SK-N-SH treated with all-trans-retinoic acid at 6 μM for 48 hours (cell line): Measurements from ENCODE around the gene DLK1.

ENCODE experiments used
- GLIS3 ChIP-seq: fragments of 250-450 bp; sonication (Bioruptor Pico); IDR thresholded peaks from 2 replicates; pipeline ENCODE4 v1.5.0; 2020; ENCODE audit warnings: mild to moderate bottlenecking, moderate library complexity
- RARB ChIP-seq: fragments of 250-450 bp; sonication (Bioruptor Pico); IDR thresholded peaks from 2 replicates; pipeline ENCODE4 v1.8.0; 2021; ENCODE audit warnings: mild to moderate bottlenecking, moderate library complexity
- ZFP30 ChIP-seq: fragments of 450-650 bp; formaldehyde crosslinking; IDR thresholded peaks from 2 replicates; pipeline ENCODE4 v1.5.0; 2022; ENCODE audit warnings: mild to moderate bottlenecking, moderate library complexity
- TF ChIP-seq, protein P1 (sequence below): fragments of 250-450 bp; sonication (Bioruptor Pico); IDR thresholded peaks from 2 replicates; pipeline ENCODE4 v1.5.1; 2021; ENCODE audit warnings: mild to moderate bottlenecking, moderate library complexity
- TF ChIP-seq, protein P2 (sequence below): fragments of 250-450 bp; sonication (Bioruptor Pico); IDR thresholded peaks from 2 replicates; pipeline ENCODE4 v1.5.1; 2020; ENCODE audit warnings: low read depth, mild to moderate bottlenecking, moderate library complexity
- TF ChIP-seq, protein P3 (sequence below): fragments of 250-450 bp; sonication (Bioruptor Pico); IDR thresholded peaks from 2 replicates; pipeline ENCODE4 v1.8.0; 2020; ENCODE audit warnings: mild to moderate bottlenecking, moderate library complexity, borderline replicate concordance

DNA sequence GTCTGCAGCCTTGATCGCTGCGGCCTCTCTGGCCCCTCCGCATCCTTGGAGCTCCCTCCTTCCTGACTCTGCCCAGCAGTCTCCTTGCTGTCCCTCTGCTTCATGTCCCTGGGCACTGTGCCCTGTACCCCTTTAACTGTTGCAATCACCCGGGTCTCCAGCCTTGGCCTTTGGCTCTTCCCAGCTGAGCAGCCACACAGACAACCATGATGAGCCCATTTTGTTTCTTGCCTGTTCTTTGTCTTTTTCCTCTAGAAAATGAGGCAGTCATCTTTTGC lies 58.6 kb downstream of the DLK1 start:
- TF ChIP-seq RARB (CRISPR knock-in tag) (no peak), ZFP30 (CRISPR knock-in tag) (no peak), GLIS3 (CRISPR knock-in tag) (no peak)
- TF ChIP-seq, protein P1, sequence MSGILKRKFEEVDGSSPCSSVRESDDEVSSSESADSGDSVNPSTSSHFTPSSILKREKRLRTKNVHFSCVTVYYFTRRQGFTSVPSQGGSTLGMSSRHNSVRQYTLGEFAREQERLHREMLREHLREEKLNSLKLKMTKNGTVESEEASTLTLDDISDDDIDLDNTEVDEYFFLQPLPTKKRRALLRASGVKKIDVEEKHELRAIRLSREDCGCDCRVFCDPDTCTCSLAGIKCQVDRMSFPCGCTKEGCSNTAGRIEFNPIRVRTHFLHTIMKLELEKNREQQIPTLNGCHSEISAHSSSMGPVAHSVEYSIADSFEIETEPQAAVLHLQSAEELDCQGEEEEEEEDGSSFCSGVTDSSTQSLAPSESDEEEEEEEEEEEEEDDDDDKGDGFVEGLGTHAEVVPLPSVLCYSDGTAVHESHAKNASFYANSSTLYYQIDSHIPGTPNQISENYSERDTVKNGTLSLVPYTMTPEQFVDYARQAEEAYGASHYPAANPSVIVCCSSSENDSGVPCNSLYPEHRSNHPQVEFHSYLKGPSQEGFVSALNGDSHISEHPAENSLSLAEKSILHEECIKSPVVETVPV (CRISPR knock-in tag) = no peak
- TF ChIP-seq, protein P2, sequence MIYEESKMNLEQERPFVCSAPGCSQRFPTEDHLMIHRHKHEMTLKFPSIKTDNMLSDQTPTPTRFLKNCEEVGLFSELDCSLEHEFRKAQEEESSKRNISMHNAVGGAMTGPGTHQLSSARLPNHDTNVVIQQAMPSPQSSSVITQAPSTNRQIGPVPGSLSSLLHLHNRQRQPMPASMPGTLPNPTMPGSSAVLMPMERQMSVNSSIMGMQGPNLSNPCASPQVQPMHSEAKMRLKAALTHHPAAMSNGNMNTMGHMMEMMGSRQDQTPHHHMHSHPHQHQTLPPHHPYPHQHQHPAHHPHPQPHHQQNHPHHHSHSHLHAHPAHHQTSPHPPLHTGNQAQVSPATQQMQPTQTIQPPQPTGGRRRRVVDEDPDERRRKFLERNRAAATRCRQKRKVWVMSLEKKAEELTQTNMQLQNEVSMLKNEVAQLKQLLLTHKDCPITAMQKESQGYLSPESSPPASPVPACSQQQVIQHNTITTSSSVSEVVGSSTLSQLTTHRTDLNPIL (CRISPR knock-in tag) = no peak
- TF ChIP-seq, protein P3, sequence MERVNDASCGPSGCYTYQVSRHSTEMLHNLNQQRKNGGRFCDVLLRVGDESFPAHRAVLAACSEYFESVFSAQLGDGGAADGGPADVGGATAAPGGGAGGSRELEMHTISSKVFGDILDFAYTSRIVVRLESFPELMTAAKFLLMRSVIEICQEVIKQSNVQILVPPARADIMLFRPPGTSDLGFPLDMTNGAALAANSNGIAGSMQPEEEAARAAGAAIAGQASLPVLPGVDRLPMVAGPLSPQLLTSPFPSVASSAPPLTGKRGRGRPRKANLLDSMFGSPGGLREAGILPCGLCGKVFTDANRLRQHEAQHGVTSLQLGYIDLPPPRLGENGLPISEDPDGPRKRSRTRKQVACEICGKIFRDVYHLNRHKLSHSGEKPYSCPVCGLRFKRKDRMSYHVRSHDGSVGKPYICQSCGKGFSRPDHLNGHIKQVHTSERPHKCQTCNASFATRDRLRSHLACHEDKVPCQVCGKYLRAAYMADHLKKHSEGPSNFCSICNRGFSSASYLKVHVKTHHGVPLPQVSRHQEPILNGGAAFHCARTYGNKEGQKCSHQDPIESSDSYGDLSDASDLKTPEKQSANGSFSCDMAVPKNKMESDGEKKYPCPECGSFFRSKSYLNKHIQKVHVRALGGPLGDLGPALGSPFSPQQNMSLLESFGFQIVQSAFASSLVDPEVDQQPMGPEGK (CRISPR knock-in tag) = no peak
